ENCODE measurements around the gene SCRG1. TPM values are rescaled to one million over a fixed set of nuclear protein-coding genes. Genes with fewer than 3 reads are reported as not detected.

The SCRG1 gene
- total RNA-seq (2014; rRNA removed; shearing (Covaris generic)) = 0.10 and 0.12 TPM in 2 replicates

DNA sequence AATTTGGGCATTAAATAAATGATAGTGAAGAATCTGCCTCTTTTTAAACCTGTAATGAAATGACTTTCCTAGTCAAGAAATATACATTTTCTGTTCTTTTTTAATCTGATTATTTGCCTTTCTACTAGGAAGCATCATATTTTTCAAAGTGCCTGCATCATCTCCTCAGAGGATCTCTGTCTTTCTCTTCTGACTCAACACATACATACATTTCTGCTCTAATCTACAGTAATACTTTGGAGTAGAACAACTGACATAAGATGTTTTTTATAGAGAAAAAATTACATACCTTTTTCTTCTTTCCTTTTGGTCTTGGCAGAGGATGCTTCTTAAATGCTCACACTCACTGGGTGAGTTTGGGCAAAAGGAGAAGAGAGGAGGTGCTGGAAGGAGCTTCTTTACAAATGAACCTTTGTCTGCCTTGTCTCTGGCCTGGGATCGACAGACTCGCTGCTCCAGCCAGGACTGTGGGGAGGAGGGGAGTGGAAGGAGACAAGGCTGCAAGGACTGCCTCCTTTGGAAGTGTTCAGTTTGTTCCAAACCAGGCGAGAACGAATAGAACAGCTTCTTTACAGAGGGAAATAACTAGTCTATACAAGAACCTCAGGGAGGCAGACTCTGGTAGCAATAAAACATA, at the start of gene SCRG1:
TSS of gene SCRG1 (minus strand) at position 338 of the 637 bp plus-strand sequence. CDS start 7,702 bp downstream, outside the sequence.
- DNase-seq (ENCODE audit: low read depth) = no peak

- peak; percentile 71 for DNase-seq (ENCODE audit: low read depth)
Measured at GRCh38 chr4:173448103-173448502, 49.2 kb upstream of the SCRG1 start.

- no peak for DNase-seq (ENCODE audit: low read depth)
Measured at GRCh38 chr4:173446416-173446815, 47.5 kb upstream of the SCRG1 start.

- DNase-seq (ENCODE audit: low read depth) = no peak
Measured at GRCh38 chr4:173443121-173443520, 44.2 kb upstream of the SCRG1 start.

DNA sequence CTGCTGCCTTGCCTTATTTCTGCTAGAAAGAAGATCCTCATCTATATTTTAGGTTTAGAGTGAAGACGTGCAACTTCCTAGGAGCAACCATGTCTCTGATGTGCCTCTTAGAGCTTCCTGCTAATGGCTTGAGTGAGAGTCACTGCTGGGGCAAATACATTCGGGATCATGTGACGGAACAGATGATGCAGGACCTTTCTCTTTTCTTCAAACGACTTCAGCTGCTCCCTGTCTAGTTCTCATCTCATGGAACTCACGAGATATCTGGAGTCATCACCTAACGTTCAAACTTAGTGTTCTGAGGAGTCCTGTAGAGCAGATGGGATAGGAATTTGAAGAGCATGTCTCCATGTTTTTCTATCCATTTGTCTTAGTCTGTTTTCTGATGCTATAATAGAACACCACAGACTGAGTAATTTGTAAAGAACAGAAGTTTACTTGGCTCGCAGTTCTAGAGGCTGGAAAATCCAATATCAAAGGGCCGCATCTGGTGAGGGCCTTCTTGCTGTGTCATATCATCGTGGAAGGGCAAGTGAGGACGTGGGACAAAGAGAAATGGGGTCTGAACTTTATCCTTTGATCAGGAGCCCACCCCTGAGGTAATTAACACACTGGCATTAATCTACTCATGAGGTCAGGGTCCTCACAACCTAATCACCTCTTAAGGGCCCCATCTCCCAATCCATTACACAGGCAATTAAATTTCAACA, 43.5 kb upstream of the SCRG1 start:
- no peak for DNase-seq (ENCODE audit: low read depth)

GRCh38 chr4:173440888-173441287, 42.0 kb upstream of the SCRG1 start:
- DNase-seq (ENCODE audit: low read depth) = no peak

- DNase-seq (ENCODE audit: low read depth) = no peak
Measured at GRCh38 chr4:173436771-173437265, 37.9 kb upstream of the SCRG1 start.

DNA sequence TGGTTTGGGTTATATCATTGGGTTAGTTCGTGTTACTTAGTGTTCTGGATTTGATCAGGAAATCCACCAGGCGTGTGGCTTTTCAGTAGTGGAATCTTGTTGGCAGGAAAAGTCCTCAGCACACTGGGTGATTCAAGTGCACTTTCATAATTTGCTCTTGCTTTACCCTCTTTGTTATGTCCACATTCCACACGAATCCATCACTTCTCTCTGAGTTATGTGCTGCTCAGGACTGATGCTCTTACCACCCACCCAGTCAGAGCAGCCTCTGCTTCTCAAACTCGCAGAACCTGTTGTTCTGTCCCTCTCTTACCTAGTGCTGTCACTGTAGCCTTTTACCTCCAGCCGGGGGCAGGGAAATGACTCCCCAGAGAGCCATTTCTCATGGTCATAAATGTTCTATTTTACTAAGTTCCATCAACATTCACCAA, 37.2 kb upstream of the SCRG1 start:
- no peak for DNase-seq (ENCODE audit: low read depth)

DNA sequence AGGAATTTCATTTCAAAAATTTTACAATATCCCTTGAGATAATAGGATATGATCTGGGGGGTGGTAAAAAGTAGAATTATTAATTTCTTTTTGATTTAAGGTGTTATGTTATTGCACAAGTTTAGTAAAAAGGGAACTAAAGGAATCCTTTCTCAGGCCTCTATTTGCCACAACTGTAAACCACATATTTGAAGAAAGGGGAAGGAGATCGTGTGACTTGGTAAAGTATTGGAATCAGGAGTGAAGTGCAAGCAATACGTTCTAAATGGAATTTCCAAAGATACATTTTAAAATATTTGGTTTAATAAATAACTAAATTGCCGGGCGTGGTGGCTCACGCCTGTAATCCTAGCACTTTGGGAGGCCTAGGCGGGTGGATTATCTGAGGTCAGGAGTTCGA, 35.3 kb upstream of the SCRG1 start:
- no peak for DNase-seq (ENCODE audit: low read depth)

- DNase-seq (ENCODE audit: low read depth) = no peak
Measured at GRCh38 chr4:173433447-173433846, 34.5 kb upstream of the SCRG1 start.

DNA sequence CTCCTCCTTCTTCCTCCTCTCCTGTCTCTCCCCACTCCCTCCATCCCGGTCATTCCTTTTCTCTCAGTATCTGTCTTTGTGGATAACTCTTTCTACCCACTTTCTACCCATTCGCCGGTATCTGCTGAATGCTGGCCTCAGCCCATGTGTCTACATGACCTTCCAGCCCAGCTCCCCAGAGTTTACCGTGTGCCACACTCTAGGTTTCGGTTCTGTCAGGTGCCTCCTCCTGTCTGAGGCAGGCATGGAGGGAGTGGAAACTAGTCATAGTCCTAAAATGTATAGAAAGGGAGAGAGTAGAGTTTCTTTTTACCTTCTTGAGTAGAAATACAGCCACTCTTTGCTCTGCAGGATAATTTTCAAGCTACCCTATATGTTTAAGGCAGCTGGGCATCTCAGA, 33.5 kb upstream of the SCRG1 start:
- DNase-seq (ENCODE audit: low read depth) = no peak

DNA sequence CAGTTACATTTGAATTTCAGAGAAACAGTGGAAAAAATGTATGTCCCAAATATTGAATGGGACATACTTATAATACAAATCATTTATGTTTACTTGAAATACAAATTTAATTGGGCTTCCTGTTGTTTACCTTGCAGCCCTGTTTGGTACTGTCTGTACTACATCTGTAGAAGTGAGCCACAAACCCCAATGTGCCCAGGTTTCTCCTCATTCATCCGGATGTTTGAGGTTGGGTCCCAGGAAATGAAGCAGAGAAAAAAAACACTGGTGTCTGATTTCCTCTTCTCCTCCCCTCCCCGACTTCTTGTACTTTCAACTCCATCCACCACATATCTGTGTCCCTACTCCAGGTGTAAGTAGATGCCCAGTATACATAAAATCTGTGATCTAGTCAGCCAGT, 27.1 kb upstream of the SCRG1 start:
- DNase-seq (ENCODE audit: low read depth) = no peak

- DNase-seq (ENCODE audit: low read depth) = peak; percentile 62
Measured at GRCh38 chr4:173424899-173425805, 26.2 kb upstream of the SCRG1 start.

DNA sequence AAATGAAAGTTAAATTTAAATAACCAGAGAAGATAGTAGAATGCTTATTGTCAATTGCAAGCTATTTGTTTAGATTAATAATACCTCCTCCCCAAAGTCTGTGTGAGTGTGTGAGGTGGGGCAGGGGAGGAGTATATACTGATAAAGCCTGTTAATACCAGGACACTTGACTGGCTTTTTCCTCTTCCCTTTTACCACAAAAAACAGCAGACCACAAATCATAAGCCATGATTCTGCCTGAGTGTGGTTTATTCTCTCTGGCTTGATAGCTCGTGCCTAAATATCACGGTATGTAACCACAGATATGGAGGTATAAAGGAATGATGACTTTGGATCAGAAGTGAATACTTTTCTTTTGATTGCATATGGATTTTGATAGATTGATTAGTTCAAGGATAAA, 21.9 kb upstream of the SCRG1 start:
- no peak for DNase-seq (ENCODE audit: low read depth)

DNA sequence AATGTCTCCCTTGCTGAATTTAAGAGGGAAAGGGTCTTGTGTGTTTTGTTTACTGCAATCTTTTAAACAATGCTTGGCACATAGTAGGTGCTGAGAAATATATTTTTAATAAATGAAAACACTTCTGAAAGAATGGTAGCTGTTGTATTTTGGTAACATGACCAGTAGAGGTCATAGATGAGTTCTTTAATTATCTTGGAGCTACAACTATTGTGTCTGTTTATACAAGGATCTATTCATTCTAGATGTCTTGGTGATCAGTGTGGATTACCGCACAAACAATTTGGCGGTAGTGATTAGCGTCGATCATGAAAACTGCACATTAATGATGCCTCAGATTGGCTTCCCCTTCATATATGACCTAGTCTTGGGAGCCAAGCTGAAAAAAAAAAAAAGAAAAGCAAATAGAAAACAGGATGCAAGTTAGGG, 21.4 kb upstream of the SCRG1 start:
- peak; percentile 27 for DNase-seq (ENCODE audit: low read depth)

DNA sequence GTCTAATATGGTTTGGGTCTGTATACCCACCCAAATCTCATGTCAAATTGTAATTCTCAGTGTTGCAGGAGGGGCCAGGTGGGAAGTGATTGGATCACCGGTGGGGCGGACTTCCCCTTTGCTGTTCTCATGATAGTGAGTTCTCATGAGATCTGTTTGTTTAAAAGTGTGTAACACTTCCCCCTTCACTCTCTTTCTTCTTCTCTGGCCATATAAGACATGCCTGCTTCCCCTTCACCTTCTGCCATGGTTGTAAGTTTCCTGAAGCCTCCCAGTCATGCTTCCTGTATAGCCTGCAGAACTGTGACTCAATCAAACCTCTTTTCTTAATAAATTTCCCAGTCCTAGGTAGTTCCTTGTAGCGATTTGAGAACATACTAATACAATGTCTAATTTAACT, 19.7 kb upstream of the SCRG1 start:
- DNase-seq (ENCODE audit: low read depth) = no peak

DNA sequence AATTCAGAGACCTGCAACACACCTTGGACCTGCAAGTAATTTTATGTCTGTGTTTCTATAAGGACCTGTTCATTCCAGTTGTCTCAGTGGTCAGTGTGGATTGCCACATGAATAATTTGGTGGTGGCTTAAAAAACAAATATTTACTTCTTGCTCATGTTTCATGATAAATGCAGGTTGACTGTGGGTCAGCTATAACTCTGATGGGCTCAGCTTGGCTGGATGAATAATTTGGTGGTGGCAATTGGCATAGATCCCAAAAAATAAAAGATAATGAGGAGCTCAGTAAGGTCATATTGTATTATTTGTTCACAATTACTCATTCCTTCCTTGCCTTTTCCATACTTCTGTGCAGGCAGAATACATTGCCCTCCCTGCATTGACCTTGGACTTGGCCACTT, 18.9 kb upstream of the SCRG1 start:
- DNase-seq (ENCODE audit: low read depth) = no peak

- DNase-seq (ENCODE audit: low read depth) = no peak
Measured at GRCh38 chr4:173415885-173416653, 17.2 kb upstream of the SCRG1 start.

DNA sequence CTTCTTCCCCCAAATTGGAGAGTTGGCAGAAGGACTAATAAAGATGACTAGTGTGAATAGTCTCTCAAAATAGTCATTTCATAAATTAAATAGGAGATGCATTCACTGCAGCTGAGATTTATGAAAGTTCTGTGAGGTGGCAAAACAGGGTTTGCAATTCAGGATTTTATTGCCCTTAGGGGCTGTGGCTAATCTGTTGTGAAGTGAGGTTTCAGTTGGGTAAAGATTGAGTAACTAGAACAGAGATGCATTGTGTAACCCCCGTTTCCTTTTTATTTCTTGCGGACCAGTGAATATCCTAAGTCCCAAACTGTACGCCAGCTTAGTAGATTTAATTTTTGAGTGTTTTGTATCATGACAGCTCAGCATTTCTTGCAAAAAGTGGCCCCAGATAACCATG, 16.2 kb upstream of the SCRG1 start:
- peak; percentile 67 for DNase-seq (ENCODE audit: low read depth)

- no peak for DNase-seq (ENCODE audit: low read depth)
Measured at GRCh38 chr4:173414456-173414855, 15.5 kb upstream of the SCRG1 start.

DNA sequence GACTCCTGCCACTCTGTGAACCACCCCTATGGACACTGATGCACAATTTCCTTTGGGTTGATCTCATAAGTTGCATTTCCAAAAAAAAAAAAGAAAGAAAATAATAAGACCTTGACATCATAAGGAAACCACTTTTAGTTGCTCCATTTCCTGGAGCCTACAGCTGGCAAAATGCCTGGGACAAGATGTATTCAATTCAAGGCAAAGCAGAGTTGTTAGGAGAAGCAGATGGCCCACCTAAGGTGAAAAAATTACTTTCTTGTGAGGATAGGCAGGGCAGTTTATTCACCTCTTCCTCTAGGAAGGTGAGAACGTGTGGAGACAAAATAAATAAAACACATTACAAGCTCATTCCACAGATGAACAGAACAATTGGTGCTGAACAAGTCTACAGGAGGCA, 14.1 kb upstream of the SCRG1 start:
- no peak for DNase-seq (ENCODE audit: low read depth)
